ENCODE data around the gene RANBP10. TPM values are rescaled to one million over a fixed set of nuclear protein-coding genes. Genes with fewer than 3 reads are reported as not detected.

The RANBP10 gene
- total and polyA plus RNA-seq, 2 of the 8 experiments (the other 6 are each of a cell fraction or from before 2014, with no cell fraction given): 14.2 to 16.8 TPM

DNA sequence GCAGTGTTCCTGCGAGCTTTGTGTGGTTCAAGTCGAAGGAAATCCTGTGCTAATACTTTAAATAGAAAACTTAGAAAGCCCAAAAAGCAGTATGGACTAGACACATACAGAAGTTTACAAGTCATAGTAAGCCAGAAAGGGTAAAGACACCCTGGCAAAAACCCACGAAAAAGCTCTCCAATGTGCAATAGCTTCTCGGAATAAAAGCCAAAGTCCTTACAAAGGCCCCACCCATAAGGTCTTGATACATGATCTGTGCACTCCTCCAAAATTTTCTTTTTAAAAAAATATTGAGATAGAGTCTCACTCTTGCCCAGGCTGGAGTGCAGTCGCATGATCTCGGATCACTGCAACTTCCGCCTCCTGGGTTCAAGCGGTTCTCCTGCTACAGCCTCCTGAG is 129.4 kb downstream of the RANBP10 start:
- peaks cover 0 to 3% (median 0%) of the 10 kb centered on the region in 4 experiments; a peak in 1 of 8 replicates for H3K36me3 ChIP-seq (ENCODE audit: control insufficient read depth in 2 of 4, insufficient read depth in 4 of 4, low read length in 3 of 4)
- H2BK120ac ChIP-seq (replicated peaks; ENCODE audit: low read depth, low read length): no peak overlapping the region
- no peaks in the 10 kb centered on the region for H3K23me2 ChIP-seq (ENCODE audit: low read depth, low read length)
- no peaks in the 10 kb centered on the region for H3K9me3 ChIP-seq (ENCODE audit: insufficient read depth in 2 of 2, low read depth in 1 of 2, low read length in 1 of 2)
- H3K56ac ChIP-seq (replicated peaks; ENCODE audit: insufficient read length, low read depth, low read length): no peak overlapping the region
- no peak overlapping the region for H2BK5ac ChIP-seq (ENCODE audit: low read depth, low read length)
- no peak overlapping the region for H3K23ac ChIP-seq (ENCODE audit: insufficient read length)
- H3K27ac ChIP-seq (ENCODE audit: low read depth, low read length): no peak overlapping the region
- no peak overlapping the region for H4K8ac ChIP-seq (ENCODE audit: extremely low read depth, insufficient read depth, low read length)
- no peak overlapping the region for H3K9ac ChIP-seq (replicated peaks in 1 of 4; ENCODE audit: extremely low read depth in 1 of 4, low read depth in 3 of 4, low read length in 3 of 4)
- no peak overlapping the region for H2BK12ac ChIP-seq (ENCODE audit: low read depth, low read length)
- H3K79me1 ChIP-seq (ENCODE audit: low read depth, low read length): no peaks in the 10 kb centered on the region; the same call in none of the 2 replicates
- H3K14ac ChIP-seq (ENCODE audit: insufficient read length): no peak overlapping the region
- peaks cover 0 to 8% of the 10 kb centered on the region in 2 experiments for H4K20me1 ChIP-seq (replicated peaks in 1 of 2; ENCODE audit: control insufficient read depth in 1 of 2, insufficient read depth in 2 of 2, low read length in 2 of 2)
- no peak overlapping the region for H2BK15ac ChIP-seq (ENCODE audit: low read length)
- H4K5ac ChIP-seq (ENCODE audit: insufficient read length, low read depth, low read length): no peak overlapping the region
- H3K4ac ChIP-seq (replicated peaks; ENCODE audit: insufficient read length, low read depth, low read length): no peak overlapping the region
- peaks cover 0 to 3% (median 0%) of the 10 kb centered on the region in 4 experiments; a peak in 1 of 7 replicates for H3K4me1 ChIP-seq (replicated peaks in 1 of 4; ENCODE audit: control insufficient read depth in 3 of 4, insufficient read depth in 4 of 4, low read length in 3 of 4)
- POLR2A ChIA-PET (ENCODE audit: partially characterized antibody): interaction anchor here (0.6 to 0.9 kb wide), 4 partner anchors 10 to 156 kb away, joined by 3 to 4 read pairs (median 4); partner anchors contain the start of genes C16orf86 and ENKD1
- no peak overlapping the region for H2BK20ac ChIP-seq (ENCODE audit: low read length)
- WGBS, 2 experiments (ENCODE audit: extremely low coverage in 1 of 2, insufficient coverage in 1 of 2, insufficient read length in 1 of 2, insufficient replicate concordance in 2 of 2, low coverage in 1 of 2, low lambda C conversion rate in 2 of 2, missing lambda C conversion rate in 1 of 2): 90% methylated on average over 8 of the region's 8 CpGs; no CpG with 5 or more reads in 1 of the 2 experiments
- H4K91ac ChIP-seq (replicated peaks; ENCODE audit: insufficient read length, low read length): no peak overlapping the region
- CTCF ChIA-PET (ENCODE audit: partially characterized antibody): interaction anchor here (0.5 to 5.5 kb wide), 8 partner anchors 10 to 207 kb away, joined by 3 to 46 read pairs (median 3); partner anchors contain the start of genes C16orf86, ENKD1 and NRN1L
- H3K27me3 ChIP-seq (replicated peaks in 1 of 4; ENCODE audit: control insufficient read depth in 3 of 4, extremely low read depth in 1 of 4, insufficient read depth in 3 of 4, low read length in 3 of 4): no peaks in the 10 kb centered on the region
- no peak overlapping the region for H2AFZ ChIP-seq (ENCODE audit: low read length)
- H3K18ac ChIP-seq (ENCODE audit: extremely low read depth, low read length): no peak overlapping the region
- H3K4me2 ChIP-seq (ENCODE audit: insufficient read depth in 1 of 2, low read depth in 2 of 2, low read length in 2 of 2): no peak overlapping the region
- no peak overlapping the region for H3K4me3 ChIP-seq (ENCODE audit: extremely low read depth in 1 of 4, insufficient read depth in 2 of 4, low read depth in 3 of 4, low read length in 4 of 4)
- FAIRE-seq (no peak), DNase-seq (ENCODE audit: low read depth in 1 of 2, low spot score in 2 of 2) (no peak)
- no peak overlapping the region for H2AK5ac ChIP-seq (ENCODE audit: low read depth, low read length)
- H3K79me2 ChIP-seq (ENCODE audit: control insufficient read depth in 1 of 2, insufficient read depth in 2 of 2, low read length in 2 of 2): no peaks in the 10 kb centered on the region
- TF ChIP-seq, protein P1, sequence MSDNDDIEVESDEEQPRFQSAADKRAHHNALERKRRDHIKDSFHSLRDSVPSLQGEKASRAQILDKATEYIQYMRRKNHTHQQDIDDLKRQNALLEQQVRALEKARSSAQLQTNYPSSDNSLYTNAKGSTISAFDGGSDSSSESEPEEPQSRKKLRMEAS (IDR thresholded peaks at IDR 0.05): no peak
- no peak for TF ChIP-seq SP4 (IDR thresholded peaks at IDR 0.05; ENCODE audit: low read length)
- no peak for TF ChIP-seq PHF8 (conservative IDR thresholded peaks at IDR 0.05; ENCODE audit: low read depth, low read length)
- TF ChIP-seq TAF7 (optimal IDR thresholded peaks at IDR 0.05; ENCODE audit: borderline replicate concordance, low read depth, low read length): no peak
- no peak for TF ChIP-seq KDM5A (IDR thresholded peaks at IDR 0.05; ENCODE audit: low read length)
- TF ChIP-seq YY1 (IDR thresholded peaks at IDR 0.05; ENCODE audit: low read depth, low read length): no peak
- TF ChIP-seq CBX8 (IDR thresholded peaks at IDR 0.05; ENCODE audit: borderline replicate concordance, low read depth, low read length): no peak
- no peak for TF ChIP-seq HDAC6 (IDR thresholded peaks at IDR 0.05; ENCODE audit: low read depth, low read length)
- TF ChIP-seq SP1 (IDR thresholded peaks at IDR 0.05; ENCODE audit: low read depth, low read length): no peak
- no peak for TF ChIP-seq SIX5 (IDR thresholded peaks at IDR 0.05; ENCODE audit: low read depth, low read length)
- TF ChIP-seq POLR2AphosphoS5 (IDR thresholded peaks at IDR 0.05; ENCODE audit: low read depth, low read length): no peak
- no peak for TF ChIP-seq CEBPB (IDR thresholded peaks at IDR 0.05; ENCODE audit: low read depth, low read length)
- no peak for TF ChIP-seq BRCA1 (IDR thresholded peaks at IDR 0.05; ENCODE audit: low read depth, low read length)
- TF ChIP-seq TBP (IDR thresholded peaks at IDR 0.05; ENCODE audit: low read depth, low read length): no peak
- TF ChIP-seq EGR1 (IDR thresholded peaks at IDR 0.05; ENCODE audit: borderline replicate concordance, low read depth, low read length): no peak
